Astrocyte (in vitro differentiated cells and primary cell): ENCODE results near the gene GPATCH1.

ENCODE experiments used
- EZH2 ChIP-seq: IDR thresholded peaks from 2 replicates; pipeline ENCODE4 v1.6.1; 2012; ENCODE audit warnings: mild to moderate bottlenecking, low read length, inconsistent platforms; ENCODE audit not compliant: insufficient read depth
- TF ChIP-seq, protein P1 (sequence below): IDR thresholded peaks from 2 replicates; pipeline ENCODE4 v1.5.1; 2011; ENCODE audit warnings: low read depth, mild to moderate bottlenecking, inconsistent platforms, low read length, moderate library complexity; ENCODE audit not compliant: insufficient read depth

DNA sequence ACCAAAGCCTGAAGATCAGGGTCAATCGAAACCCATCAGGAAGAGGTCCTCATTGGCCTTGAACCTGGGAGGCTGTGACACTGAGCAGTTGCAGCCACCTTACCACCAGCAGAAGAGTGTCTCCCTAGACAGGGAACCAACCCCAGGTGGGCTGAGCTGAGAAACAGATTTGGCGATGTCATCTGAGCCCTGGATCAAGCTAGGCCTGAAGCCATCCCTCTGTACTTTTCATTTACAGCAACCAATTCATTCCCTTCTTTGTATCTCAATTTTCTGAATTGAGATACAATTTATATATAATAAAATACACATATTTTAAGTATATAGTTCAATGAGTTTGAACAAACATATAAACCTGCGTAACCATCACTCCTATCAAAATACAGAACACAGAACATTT, 30.9 kb upstream of the GPATCH1 start:
- TF ChIP-seq, protein P1, sequence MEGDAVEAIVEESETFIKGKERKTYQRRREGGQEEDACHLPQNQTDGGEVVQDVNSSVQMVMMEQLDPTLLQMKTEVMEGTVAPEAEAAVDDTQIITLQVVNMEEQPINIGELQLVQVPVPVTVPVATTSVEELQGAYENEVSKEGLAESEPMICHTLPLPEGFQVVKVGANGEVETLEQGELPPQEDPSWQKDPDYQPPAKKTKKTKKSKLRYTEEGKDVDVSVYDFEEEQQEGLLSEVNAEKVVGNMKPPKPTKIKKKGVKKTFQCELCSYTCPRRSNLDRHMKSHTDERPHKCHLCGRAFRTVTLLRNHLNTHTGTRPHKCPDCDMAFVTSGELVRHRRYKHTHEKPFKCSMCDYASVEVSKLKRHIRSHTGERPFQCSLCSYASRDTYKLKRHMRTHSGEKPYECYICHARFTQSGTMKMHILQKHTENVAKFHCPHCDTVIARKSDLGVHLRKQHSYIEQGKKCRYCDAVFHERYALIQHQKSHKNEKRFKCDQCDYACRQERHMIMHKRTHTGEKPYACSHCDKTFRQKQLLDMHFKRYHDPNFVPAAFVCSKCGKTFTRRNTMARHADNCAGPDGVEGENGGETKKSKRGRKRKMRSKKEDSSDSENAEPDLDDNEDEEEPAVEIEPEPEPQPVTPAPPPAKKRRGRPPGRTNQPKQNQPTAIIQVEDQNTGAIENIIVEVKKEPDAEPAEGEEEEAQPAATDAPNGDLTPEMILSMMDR = no peak
- TF ChIP-seq EZH2 = no peak
